Measurements from ENCODE around the gene PPP2R5B.
A peak's percentile ranks its signal among the peaks of the same experiment; 100 is the strongest.

Gene PPP2R5B

GRCh38 chr11:64906314-64906635 is 18.2 kb upstream of the PPP2R5B start:
- no peak for DNase-seq (ENCODE audit: low read depth in 3 of 3)

- no peak for DNase-seq (ENCODE audit: low read depth in 3 of 3)
Observed at GRCh38 chr11:64908766-64909165, 15.7 kb upstream of the PPP2R5B start.

- no peak for DNase-seq (ENCODE audit: low read depth in 3 of 3)
Observed at GRCh38 chr11:64909653-64910343, 14.7 kb upstream of the PPP2R5B start.

GRCh38 chr11:64910451-64911093 is 13.9 kb upstream of the PPP2R5B start:
- no peak for DNase-seq (ENCODE audit: low read depth in 3 of 3)

GRCh38 chr11:64911142-64911541 is 13.3 kb upstream of the PPP2R5B start:
- DNase-seq (ENCODE audit: low read depth in 3 of 3) = no peak

GRCh38 chr11:64911689-64912088 is 12.8 kb upstream of the PPP2R5B start:
- no peak for DNase-seq (ENCODE audit: low read depth in 3 of 3)

- DNase-seq (ENCODE audit: low read depth in 3 of 3) = no peak
Observed at GRCh38 chr11:64913171-64913727, 11.2 kb upstream of the PPP2R5B start.

- no peak for DNase-seq (ENCODE audit: low read depth in 3 of 3)
Observed at GRCh38 chr11:64914123-64914522, 10.4 kb upstream of the PPP2R5B start.

- DNase-seq (ENCODE audit: low read depth in 3 of 3) = no peak
Observed at GRCh38 chr11:64915376-64915887, 9.1 kb upstream of the PPP2R5B start.

- peak in 1 of 3 donors; percentile 13 for DNase-seq (ENCODE audit: low read depth in 3 of 3)
Observed at GRCh38 chr11:64916040-64916774, 8.3 kb upstream of the PPP2R5B start.

GRCh38 chr11:64916775-64917662 is 7.5 kb upstream of the PPP2R5B start, which contains the start of gene ATG2A:
TSS of gene ATG2A (minus strand) at chr11:64917209. CDS start at chr11:64917135, 74 bp downstream.
- peak; percentile 98 to 99 (median 99) for DNase-seq (ENCODE audit: low read depth in 3 of 3)

GRCh38 chr11:64917663-64917995 is 6.9 kb upstream of the PPP2R5B start:
- no peak for DNase-seq (ENCODE audit: low read depth in 3 of 3)

GRCh38 chr11:64918017-64918416 is 6.5 kb upstream of the PPP2R5B start:
- no peak for DNase-seq (ENCODE audit: low read depth in 3 of 3)

GRCh38 chr11:64919627-64920026 is 4.9 kb upstream of the PPP2R5B start:
- no peak for DNase-seq (ENCODE audit: low read depth in 3 of 3)

- DNase-seq (ENCODE audit: low read depth in 3 of 3) = no peak
Observed at GRCh38 chr11:64920124-64920523, 4.4 kb upstream of the PPP2R5B start.

- DNase-seq (ENCODE audit: low read depth in 3 of 3) = no peak
Observed at GRCh38 chr11:64921384-64921783, 3.1 kb upstream of the PPP2R5B start.

- DNase-seq (ENCODE audit: low read depth in 3 of 3) = no peak
Observed at GRCh38 chr11:64923151-64923661, 1.3 kb upstream of the PPP2R5B start.

- DNase-seq (ENCODE audit: low read depth in 3 of 3) = no peak
Observed at GRCh38 chr11:64924910-64925284, 408 bp downstream of the PPP2R5B start.

GRCh38 chr11:64925536-64926436 is 1.3 kb downstream of the PPP2R5B start:
- no peak for DNase-seq (ENCODE audit: low read depth in 3 of 3)

- DNase-seq (ENCODE audit: low read depth in 3 of 3) = no peak
Observed at GRCh38 chr11:64926689-64927088, 2.2 kb downstream of the PPP2R5B start.

Measured in stimulated activated CD4-positive, alpha-beta T cell treated with anti-CD3 and anti-CD28 coated beads, TNF-alpha, amount 100 ng/mL, for 48 hours (primary cell).